Hindlimb muscle (tissue), 1 donor: ENCODE results near the gene VAMP2. TPM values are rescaled to one million over a fixed set of nuclear protein-coding genes. Genes with fewer than 3 reads are reported as not detected.
A peak's percentile ranks its signal among the peaks of the same experiment; 100 is the strongest.

Experiments used
- DNase-seq: peaks from one replicate; pipeline ENCODE4 v3.0.0-alpha.2; 2013
- polyA plus RNA-seq: library from polyadenylated mRNA; unstranded; fragments of 120-200 nt; gene quantifications from one replicate; pipeline ENCODE4 v1.2.1, GENCODE V29; 2013; ENCODE audit not compliant: insufficient read length

VAMP2 gene
- polyA plus RNA-seq, 1 donor: 68.4 TPM

GRCh38 chr17:8142887-8143580 is 19.7 kb downstream of the VAMP2 start:
- no peak for DNase-seq

GRCh38 chr17:8142158-8142886 is 20.4 kb downstream of the VAMP2 start:
- no peak for DNase-seq

- no peak for DNase-seq
Measured at GRCh38 chr17:8141741-8142140, 21.0 kb downstream of the VAMP2 start.

GRCh38 chr17:8141045-8141444 is 21.7 kb downstream of the VAMP2 start:
- no peak for DNase-seq

GRCh38 chr17:8140065-8141029 is 22.4 kb downstream of the VAMP2 start:
- DNase-seq: no peak

GRCh38 chr17:8138672-8139371 is 23.9 kb downstream of the VAMP2 start:
- peak; percentile 95 for DNase-seq

- no peak for DNase-seq
Measured at GRCh38 chr17:8138374-8138671, 24.4 kb downstream of the VAMP2 start.

GRCh38 chr17:8137645-8138373 is 24.9 kb downstream of the VAMP2 start:
- no peak for DNase-seq

GRCh38 chr17:8133941-8134340 is 28.8 kb downstream of the VAMP2 start:
- DNase-seq: no peak

GRCh38 chr17:8133399-8133798 is 29.3 kb downstream of the VAMP2 start:
- DNase-seq: no peak

- DNase-seq: no peak
Measured at GRCh38 chr17:8131844-8132441, 30.8 kb downstream of the VAMP2 start.

- no peak for DNase-seq
Measured at GRCh38 chr17:8128125-8128784, 34.5 kb downstream of the VAMP2 start.

GRCh38 chr17:8126491-8127066 is 36.2 kb downstream of the VAMP2 start:
- DNase-seq: no peak

- no peak for DNase-seq
Measured at GRCh38 chr17:8125947-8126490, 36.7 kb downstream of the VAMP2 start.

- peak; percentile 86 for DNase-seq
Measured at GRCh38 chr17:8125154-8125946, 37.4 kb downstream of the VAMP2 start.

GRCh38 chr17:8124350-8125153 is 38.2 kb downstream of the VAMP2 start:
- DNase-seq: no peak

GRCh38 chr17:8123695-8124349 is 38.9 kb downstream of the VAMP2 start, which contains the start of gene HES7:
HES7 (minus strand) TSS chr17:8124106; CDS start chr17:8124084, 22 bp downstream.
- no peak for DNase-seq
